HG02798 (cell line): ENCODE results near the gene GABBR1.
A peak's percentile ranks its signal among the peaks of the same experiment; 100 is the strongest.

ENCODE experiments used
- ATAC-seq: cut with Tn5 transposase; IDR thresholded peaks from one replicate; pipeline ENCODE4 v1.9.1; 2021; ENCODE audit warnings: mild to moderate bottlenecking; ENCODE audit not compliant: unreplicated experiment, poor library complexity

Gene GABBR1

GRCh38 chr6:29577544-29577943 lies 55.4 kb downstream of the GABBR1 start:
- ATAC-seq: no peak

- no peak for ATAC-seq
These were observed 56.9 kb downstream of the GABBR1 start for GRCh38 chr6:29576056-29576455.

- no peak for ATAC-seq
These were observed 65.0 kb downstream of the GABBR1 start for GRCh38 chr6:29567991-29568390.

GRCh38 chr6:29567541-29567940 lies 65.4 kb downstream of the GABBR1 start:
- no peak for ATAC-seq

GRCh38 chr6:29566856-29567255 lies 66.1 kb downstream of the GABBR1 start:
- ATAC-seq: no peak

- ATAC-seq: no peak
These were observed 68.1 kb downstream of the GABBR1 start for GRCh38 chr6:29564875-29565274.

- ATAC-seq: no peak
These were observed 69.5 kb downstream of the GABBR1 start for GRCh38 chr6:29563435-29563965.

- ATAC-seq: no peak
These were observed 71.3 kb downstream of the GABBR1 start for GRCh38 chr6:29561606-29562181.

GRCh38 chr6:29561091-29561490 lies 71.9 kb downstream of the GABBR1 start:
- ATAC-seq: no peak

GRCh38 chr6:29559524-29560287 lies 73.3 kb downstream of the GABBR1 start, which contains the start of gene UBD:
UBD (minus strand) TSS chr6:29559732; CDS start chr6:29559701, 31 bp downstream.
- ATAC-seq: no peak

- no peak for ATAC-seq
These were observed 74.4 kb downstream of the GABBR1 start for GRCh38 chr6:29558439-29559079.

- no peak for ATAC-seq
These were observed 75.7 kb downstream of the GABBR1 start for GRCh38 chr6:29557320-29557719.

- ATAC-seq: no peak
These were observed 78.2 kb downstream of the GABBR1 start for GRCh38 chr6:29554764-29555163.

GRCh38 chr6:29553268-29554057 lies 79.5 kb downstream of the GABBR1 start:
- ATAC-seq: peak; percentile 45

GRCh38 chr6:29552512-29553051 lies 80.4 kb downstream of the GABBR1 start:
- peak; percentile 85 for ATAC-seq

GRCh38 chr6:29547573-29547972 lies 85.4 kb downstream of the GABBR1 start:
- ATAC-seq: no peak

GRCh38 chr6:29537714-29538403 lies 95.1 kb downstream of the GABBR1 start:
- no peak for ATAC-seq

- ATAC-seq: no peak
These were observed 100.5 kb downstream of the GABBR1 start for GRCh38 chr6:29532320-29532951.

GRCh38 chr6:29531668-29532067 lies 101.3 kb downstream of the GABBR1 start:
- ATAC-seq: no peak
